GM12891 (cell line): Measurements from ENCODE around the gene MPP3.

ENCODE experiments used
- POLR2A ChIP-seq: IDR thresholded peaks from 2 replicates; pipeline ENCODE4 v1.6.1; 2011; ENCODE audit warnings: low read depth, low read length, control low read depth
- POLR2AphosphoS5 ChIP-seq: IDR thresholded peaks from 2 replicates; pipeline ENCODE4 v1.6.1; 2011; ENCODE audit warnings: low read depth, low read length, control low read depth
- TAF1 ChIP-seq: IDR thresholded peaks from 2 replicates; pipeline ENCODE4 v1.6.1; 2011; ENCODE audit warnings: low read depth, low read length, control low read depth

- TF ChIP-seq POLR2A (no peak), POLR2AphosphoS5 (no peak), TAF1 (no peak)
Measured at GRCh38 chr17:43846221-43846712, 13.3 kb upstream of the MPP3 start.
